ENCODE data around the gene DAPK3.
"Not testable (repeated sequence)": the region's sequence is repeated elsewhere in the genome, so short reads cannot be mapped to it uniquely, and the experiment has no call there.

The DAPK3 gene

GRCh38 chr19:3955276-3955675, 15.6 kb downstream of the DAPK3 start:
- not testable (repeated sequence) for H3K9ac ChIP-seq (ENCODE audit: low read length); H2BK15ac ChIP-seq (ENCODE audit: low read depth, poor library complexity, severe bottlenecking); H2BK120ac ChIP-seq (ENCODE audit: low read depth, low read length); H3K4ac ChIP-seq (ENCODE audit: low read depth in 1 of 2, low read length in 2 of 2); H4K91ac ChIP-seq (ENCODE audit: low read length); H3K9me3 ChIP-seq (ENCODE audit: control insufficient read depth, low read length); DNase-seq; H3K27me3 ChIP-seq (ENCODE audit: control insufficient read depth in 1 of 2, insufficient read depth in 1 of 2, low read length in 2 of 2); H3K14ac ChIP-seq (ENCODE audit: low read length in 2 of 2); H2AFZ ChIP-seq (ENCODE audit: low read depth, low read length); H3K4me3 ChIP-seq (ENCODE audit: insufficient read depth in 1 of 2, low read depth in 1 of 2, low read length in 2 of 2); H2AK5ac ChIP-seq (ENCODE audit: low read length, severe bottlenecking); H3K27ac ChIP-seq (ENCODE audit: low read length, poor library complexity, severe bottlenecking); H3K18ac ChIP-seq (ENCODE audit: low read depth in 1 of 2, low read length in 2 of 2); H4K8ac ChIP-seq (ENCODE audit: low read length); H2BK5ac ChIP-seq (ENCODE audit: low read depth, low read length, poor library complexity, severe bottlenecking); H3K4me2 ChIP-seq (ENCODE audit: low read length, poor library complexity, severe bottlenecking); H2BK12ac ChIP-seq (ENCODE audit: low read length in 2 of 2); H3K23ac ChIP-seq (ENCODE audit: low read length in 2 of 2)
- Histone ChIP-seq H3K4me1 (ENCODE audit: control insufficient read depth, insufficient read depth, low read depth, low read length) (peaks cover 11% of the 10 kb centered on the region), H3K36me3 (ENCODE audit: control insufficient read depth in 1 of 2, insufficient read depth in 2 of 2, low read depth in 1 of 2, low read length in 2 of 2) (peaks cover 41 to 58% of the 10 kb centered on the region in 2 experiments), H3K79me1 (replicated peaks; ENCODE audit: low read length, poor library complexity, severe bottlenecking) (peaks cover 26% of the 10 kb centered on the region)
- WGBS = 92% methylated on average over 12 of the region's 13 CpGs

- H2BK5ac ChIP-seq (ENCODE audit: low read depth, low read length, poor library complexity, severe bottlenecking) = no peak overlapping the region
- 93% methylated on average over 12 of the region's 12 CpGs for WGBS
- H4K91ac ChIP-seq (ENCODE audit: low read length) = no peak overlapping the region
Measured at GRCh38 chr19:3954107-3954506, 16.8 kb downstream of the DAPK3 start.

GRCh38 chr19:3952755-3953276, 18.1 kb downstream of the DAPK3 start:
- WGBS = 85% methylated on average over 9 of the region's 9 CpGs
- not testable (repeated sequence) for H3K4me3 ChIP-seq (ENCODE audit: insufficient read depth in 1 of 2, low read depth in 1 of 2, low read length in 2 of 2); H3K4me2 ChIP-seq (ENCODE audit: low read length, poor library complexity, severe bottlenecking); H2BK5ac ChIP-seq (ENCODE audit: low read depth, low read length, poor library complexity, severe bottlenecking); H4K91ac ChIP-seq (ENCODE audit: low read length); H2AK5ac ChIP-seq (ENCODE audit: low read length, severe bottlenecking); H2BK120ac ChIP-seq (ENCODE audit: low read depth, low read length); H2AFZ ChIP-seq (ENCODE audit: low read depth, low read length); H3K27ac ChIP-seq (ENCODE audit: low read length, poor library complexity, severe bottlenecking); DNase-seq; H2BK15ac ChIP-seq (ENCODE audit: low read depth, poor library complexity, severe bottlenecking); H3K4me1 ChIP-seq (ENCODE audit: control insufficient read depth, insufficient read depth, low read depth, low read length); H2BK12ac ChIP-seq (ENCODE audit: low read length in 2 of 2); H3K9me3 ChIP-seq (ENCODE audit: control insufficient read depth, low read length); H3K4ac ChIP-seq (ENCODE audit: low read depth in 1 of 2, low read length in 2 of 2); H3K18ac ChIP-seq (ENCODE audit: low read depth in 1 of 2, low read length in 2 of 2); H3K14ac ChIP-seq (ENCODE audit: low read length in 2 of 2); H3K9ac ChIP-seq (ENCODE audit: low read length); H3K23ac ChIP-seq (ENCODE audit: low read length in 2 of 2); H4K8ac ChIP-seq (ENCODE audit: low read length); H3K27me3 ChIP-seq (ENCODE audit: control insufficient read depth in 1 of 2, insufficient read depth in 1 of 2, low read length in 2 of 2); H3K79me1 ChIP-seq (replicated peaks; ENCODE audit: low read length, poor library complexity, severe bottlenecking)
- peaks cover 16 to 33% of the 10 kb centered on the region in 2 experiments for H3K36me3 ChIP-seq (ENCODE audit: control insufficient read depth in 1 of 2, insufficient read depth in 2 of 2, low read depth in 1 of 2, low read length in 2 of 2)

More at GRCh38 chr19:3954107-3954506, 16.8 kb downstream of the DAPK3 start:
- no peak overlapping the region for H3K23ac ChIP-seq (ENCODE audit: low read length in 2 of 2)
- H3K9me3 ChIP-seq (ENCODE audit: control insufficient read depth, low read length) = no peaks in the 10 kb centered on the region
- H3K79me1 ChIP-seq (replicated peaks; ENCODE audit: low read length, poor library complexity, severe bottlenecking) = peaks cover 16% of the 10 kb centered on the region
- no peak for DNase-seq
- H2BK120ac ChIP-seq (ENCODE audit: low read depth, low read length) = no peak overlapping the region
- H3K4me2 ChIP-seq (ENCODE audit: low read length, poor library complexity, severe bottlenecking) = no peak overlapping the region
- no peak overlapping the region for H2AK5ac ChIP-seq (ENCODE audit: low read length, severe bottlenecking)
- H3K27me3 ChIP-seq (ENCODE audit: control insufficient read depth in 1 of 2, insufficient read depth in 1 of 2, low read length in 2 of 2) = peaks cover 0 to 3% of the 10 kb centered on the region in 2 experiments
- H2BK12ac ChIP-seq (ENCODE audit: low read length in 2 of 2) = peak overlapping the region in 1 of 2 experiments; percentile 6
- H4K8ac ChIP-seq (ENCODE audit: low read length) = no peak overlapping the region
- peaks cover 11% of the 10 kb centered on the region for H3K4me1 ChIP-seq (ENCODE audit: control insufficient read depth, insufficient read depth, low read depth, low read length)
- no peak overlapping the region for H3K18ac ChIP-seq (ENCODE audit: low read depth in 1 of 2, low read length in 2 of 2)
- H2BK15ac ChIP-seq (ENCODE audit: low read depth, poor library complexity, severe bottlenecking) = no peak overlapping the region
- no peak overlapping the region for H3K4ac ChIP-seq (ENCODE audit: low read depth in 1 of 2, low read length in 2 of 2)
- H3K14ac ChIP-seq (ENCODE audit: low read length in 2 of 2) = no peak overlapping the region
- H2AFZ ChIP-seq (ENCODE audit: low read depth, low read length) = no peak overlapping the region
- H3K36me3 ChIP-seq (ENCODE audit: control insufficient read depth in 1 of 2, insufficient read depth in 2 of 2, low read depth in 1 of 2, low read length in 2 of 2) = peaks cover 29 to 46% of the 10 kb centered on the region in 2 experiments
- no peak overlapping the region for H3K4me3 ChIP-seq (ENCODE audit: insufficient read depth in 1 of 2, low read depth in 1 of 2, low read length in 2 of 2)
- no peak overlapping the region for H3K9ac ChIP-seq (ENCODE audit: low read length)
- no peak overlapping the region for H3K27ac ChIP-seq (ENCODE audit: low read length, poor library complexity, severe bottlenecking)

GRCh38 chr19:3950871-3951861, 19.7 kb downstream of the DAPK3 start:
- H3K18ac ChIP-seq (ENCODE audit: low read depth in 1 of 2, low read length in 2 of 2) = no peak overlapping the region
- H3K14ac ChIP-seq (ENCODE audit: low read length in 2 of 2) = peak overlapping the region in 1 of 2 experiments; percentile 46
- no peak overlapping the region for H2BK15ac ChIP-seq (ENCODE audit: low read depth, poor library complexity, severe bottlenecking)
- H3K27me3 ChIP-seq (ENCODE audit: control insufficient read depth in 1 of 2, insufficient read depth in 1 of 2, low read length in 2 of 2) = peaks cover 0 to 5% of the 10 kb centered on the region in 2 experiments
- H4K91ac ChIP-seq (ENCODE audit: low read length) = no peak overlapping the region
- H2BK12ac ChIP-seq (ENCODE audit: low read length in 2 of 2) = no peak overlapping the region
- H2BK120ac ChIP-seq (ENCODE audit: low read depth, low read length) = no peak overlapping the region
- H3K9me3 ChIP-seq (ENCODE audit: control insufficient read depth, low read length) = no peaks in the 10 kb centered on the region
- H3K4ac ChIP-seq (ENCODE audit: low read depth in 1 of 2, low read length in 2 of 2) = no peak overlapping the region
- H2BK5ac ChIP-seq (ENCODE audit: low read depth, low read length, poor library complexity, severe bottlenecking) = no peak overlapping the region
- no peak overlapping the region for H3K4me2 ChIP-seq (ENCODE audit: low read length, poor library complexity, severe bottlenecking)
- no peak for DNase-seq
- H3K9ac ChIP-seq (ENCODE audit: low read length) = no peak overlapping the region
- 84% methylated on average over 41 of the region's 41 CpGs for WGBS
- H3K27ac ChIP-seq (ENCODE audit: low read length, poor library complexity, severe bottlenecking) = no peak overlapping the region
- H3K4me1 ChIP-seq (ENCODE audit: control insufficient read depth, insufficient read depth, low read depth, low read length) = peaks cover 8% of the 10 kb centered on the region
- H2AFZ ChIP-seq (ENCODE audit: low read depth, low read length) = no peak overlapping the region
- no peak overlapping the region for H3K4me3 ChIP-seq (ENCODE audit: insufficient read depth in 1 of 2, low read depth in 1 of 2, low read length in 2 of 2)
- H2AK5ac ChIP-seq (ENCODE audit: low read length, severe bottlenecking) = no peak overlapping the region
- no peak overlapping the region for H4K8ac ChIP-seq (ENCODE audit: low read length)
- H3K79me1 ChIP-seq (replicated peaks; ENCODE audit: low read length, poor library complexity, severe bottlenecking) = peaks cover 7% of the 10 kb centered on the region
- no peak overlapping the region for H3K23ac ChIP-seq (ENCODE audit: low read length in 2 of 2)
- peaks cover 12 to 20% of the 10 kb centered on the region in 2 experiments for H3K36me3 ChIP-seq (ENCODE audit: control insufficient read depth in 1 of 2, insufficient read depth in 2 of 2, low read depth in 1 of 2, low read length in 2 of 2)

Data from mesenchymal stem cell (in vitro differentiated cells and primary cell).